Inflammatory macrophage treated with lipopolysaccharide for 1 hour (primary cell): ENCODE data around the gene MELK.
A peak's percentile ranks its signal among the peaks of the same experiment; 100 is the strongest.

Experiments used
- DNase-seq, 2 donors: peaks; one replicate each; pipeline ENCODE4 v3.0.0-alpha.2; 2020 to 2022

MELK gene

GRCh38 chr9:36676778-36677485 is 104.2 kb downstream of the MELK start:
- DNase-seq = peak; percentile 79 to 87

- DNase-seq = no peak
Observed at GRCh38 chr9:36677611-36678010, 104.9 kb downstream of the MELK start.

DNA sequence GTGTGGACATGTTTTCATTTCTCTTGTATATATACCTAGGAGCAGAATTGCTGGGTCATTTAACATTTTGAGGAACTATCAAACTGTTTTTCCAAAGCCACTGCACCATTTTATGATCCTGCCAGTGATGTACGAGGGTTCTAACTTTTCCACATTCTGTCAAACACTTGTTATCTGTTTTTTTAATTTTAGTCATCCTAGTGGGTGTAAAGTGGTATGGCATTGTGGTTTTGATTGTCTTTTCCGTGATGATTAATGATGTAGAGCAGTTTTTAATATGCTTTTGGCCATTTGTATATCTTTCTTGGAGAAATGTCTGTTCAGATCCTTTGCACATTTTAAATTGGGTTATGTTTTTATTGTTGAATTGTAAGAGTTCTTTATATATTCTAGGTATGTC is 107.0 kb downstream of the MELK start:
- no peak for DNase-seq

- no peak for DNase-seq
Observed at GRCh38 chr9:36686471-36686870, 113.8 kb downstream of the MELK start.

DNA sequence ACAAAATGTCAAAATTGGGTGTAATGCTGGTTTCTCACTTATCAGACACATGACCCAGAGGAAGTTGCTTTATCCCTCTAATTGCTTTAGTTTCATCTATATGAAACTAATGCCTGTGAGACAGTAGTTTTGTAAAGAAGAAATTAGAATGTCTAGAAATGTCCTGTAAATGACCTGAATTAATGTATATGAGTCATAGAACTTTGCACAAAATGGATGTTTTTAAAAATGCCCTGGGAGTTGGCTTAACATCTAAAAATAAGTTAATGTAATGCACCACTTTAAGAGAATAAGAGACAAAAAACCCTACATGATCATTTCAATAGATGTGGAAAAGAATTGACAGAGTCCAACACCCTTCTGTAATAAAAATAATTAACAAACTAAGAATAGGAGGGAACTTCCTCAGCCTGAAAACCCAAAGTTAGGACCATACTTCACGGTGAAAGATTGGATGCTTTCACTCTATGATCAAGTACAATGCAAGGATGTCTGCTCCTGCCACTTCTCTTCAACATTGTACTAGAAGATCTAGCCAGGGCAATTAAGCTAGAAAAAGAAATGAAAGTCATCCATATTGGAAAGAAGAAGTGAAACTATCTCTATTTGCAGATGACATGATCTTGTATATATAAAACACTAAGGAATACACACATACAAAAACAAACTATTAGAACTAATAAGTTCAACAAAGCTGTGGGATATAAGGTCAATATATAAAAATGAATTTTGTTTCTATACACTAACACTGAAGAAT is 117.9 kb downstream of the MELK start:
- DNase-seq = peak; percentile 24 to 40

DNA sequence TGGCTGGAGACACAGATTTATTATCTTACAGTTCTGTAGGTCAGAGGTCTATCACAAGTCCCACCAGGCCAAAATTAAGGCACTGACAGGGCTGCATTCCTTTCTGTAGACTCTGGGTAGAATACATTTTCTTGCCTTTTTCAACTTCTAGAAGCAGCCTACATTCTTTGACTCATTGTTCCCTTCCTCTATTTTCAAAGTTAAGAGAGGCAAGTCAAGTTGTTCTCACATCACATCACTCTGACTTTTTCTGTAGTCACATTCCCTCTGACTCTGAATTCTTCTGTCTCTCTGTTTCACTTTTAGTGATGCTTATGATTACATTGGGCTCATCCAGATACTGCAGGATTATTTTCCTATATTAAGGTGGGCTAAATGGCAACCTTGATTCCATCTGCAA is 119.0 kb downstream of the MELK start:
- DNase-seq = peak in 1 of 2 donors; percentile 6

DNA sequence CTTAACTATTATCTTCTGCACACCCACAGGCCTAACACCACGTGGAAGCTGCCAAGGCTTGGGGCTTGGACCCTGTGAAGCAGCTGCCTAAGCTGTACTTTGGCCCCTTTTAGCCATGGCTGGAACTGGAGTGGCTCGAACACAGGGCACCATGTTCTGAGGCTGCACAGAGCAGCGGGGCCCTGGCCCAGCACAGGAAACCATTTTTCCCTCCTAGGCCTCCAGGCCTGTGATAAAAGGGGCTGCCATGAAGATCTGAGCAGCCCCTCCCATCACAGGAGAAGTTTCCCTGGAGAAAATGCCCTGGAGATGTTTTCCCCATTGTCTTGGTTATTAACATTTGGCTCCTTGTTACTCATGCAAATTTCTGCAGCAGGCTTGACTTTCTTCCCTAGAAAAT is 126.3 kb downstream of the MELK start:
- DNase-seq = no peak

DNA sequence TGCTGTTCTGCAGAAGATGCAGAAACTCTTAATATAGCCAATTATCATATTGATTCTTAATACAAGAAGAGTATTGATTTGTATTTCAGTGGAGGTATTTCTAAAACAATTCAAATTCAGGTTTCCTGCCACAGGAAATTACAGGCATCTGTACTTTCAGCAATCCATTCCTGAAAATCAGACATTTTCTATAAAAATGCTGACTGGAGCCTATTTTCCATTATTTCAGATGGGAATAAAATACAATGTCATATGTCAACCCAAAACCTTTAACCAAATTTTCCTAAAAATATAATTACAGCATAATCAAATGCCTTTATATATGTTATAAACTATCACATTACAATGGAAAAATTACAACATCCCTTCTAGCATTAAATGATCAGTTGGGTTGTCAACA is 131.5 kb downstream of the MELK start:
- DNase-seq = no peak

DNA sequence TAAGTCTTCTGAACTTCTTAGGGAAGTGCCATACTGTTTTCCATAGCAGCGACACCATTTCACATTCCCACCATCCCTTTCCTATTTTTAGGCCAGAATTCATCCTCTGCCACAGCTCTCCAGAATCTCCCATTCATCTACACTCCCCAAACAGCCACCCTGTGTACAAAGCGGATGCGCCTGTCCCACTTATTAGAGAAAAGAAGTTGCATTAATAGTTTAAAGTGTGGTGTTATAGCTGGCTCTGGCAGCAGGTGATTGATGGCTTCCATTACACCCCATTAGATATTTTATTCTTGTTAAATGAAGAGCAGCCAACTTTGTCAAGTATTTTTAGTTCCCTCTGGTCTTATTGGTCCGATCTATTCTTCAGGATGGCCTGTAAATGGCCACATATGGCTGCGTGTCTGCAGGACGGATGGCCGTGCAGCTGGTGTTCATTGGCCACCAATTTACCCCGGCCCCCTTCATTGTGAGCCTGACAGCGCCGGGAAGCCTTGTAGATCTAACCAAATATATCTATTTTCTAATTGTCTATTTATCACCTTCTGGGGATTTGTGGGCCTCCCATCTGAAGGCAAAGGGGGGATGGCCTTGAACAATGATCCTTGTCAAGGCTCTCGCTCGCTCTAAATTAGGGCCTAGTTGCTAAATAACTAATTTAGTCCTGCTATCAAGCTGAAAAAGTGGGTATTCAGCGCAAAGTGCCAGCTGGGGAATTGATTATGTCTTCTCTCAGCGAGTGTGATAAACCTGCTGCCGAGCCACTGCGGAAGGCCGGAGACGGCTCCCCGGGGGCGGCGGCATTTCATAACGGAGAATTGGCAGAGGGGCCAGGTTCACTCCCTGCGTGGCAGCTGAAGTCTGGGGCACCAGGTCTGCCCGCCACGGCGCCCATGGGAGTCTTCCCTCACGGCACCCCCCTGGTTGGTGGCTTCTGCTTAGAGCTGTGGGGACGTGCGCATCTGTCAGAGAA is 141.1 kb downstream of the MELK start:
- no peak for DNase-seq

DNA sequence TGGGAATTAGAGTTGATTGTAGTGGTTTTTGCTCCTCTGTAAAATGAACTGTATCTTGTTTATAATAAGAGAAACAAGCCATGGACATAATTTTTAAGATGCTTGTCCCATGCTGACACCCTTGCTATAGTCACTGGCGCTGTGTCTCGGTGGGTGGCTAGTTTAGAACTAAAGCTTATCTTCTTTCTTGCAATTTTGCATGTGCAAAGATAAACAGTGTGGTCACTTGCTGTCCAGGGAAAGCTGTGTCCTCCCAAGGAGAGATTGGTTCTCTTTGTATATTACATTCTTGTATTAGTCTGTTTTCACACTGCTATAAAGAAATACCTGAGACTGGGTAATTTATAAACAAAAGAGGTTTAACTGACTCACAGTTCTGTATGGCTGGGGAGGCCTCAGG is 143.8 kb downstream of the MELK start:
- no peak for DNase-seq

- DNase-seq = no peak
Observed at GRCh38 chr9:36717276-36717675, 144.6 kb downstream of the MELK start.

- DNase-seq = no peak
Observed at GRCh38 chr9:36718612-36719011, 145.9 kb downstream of the MELK start.

DNA sequence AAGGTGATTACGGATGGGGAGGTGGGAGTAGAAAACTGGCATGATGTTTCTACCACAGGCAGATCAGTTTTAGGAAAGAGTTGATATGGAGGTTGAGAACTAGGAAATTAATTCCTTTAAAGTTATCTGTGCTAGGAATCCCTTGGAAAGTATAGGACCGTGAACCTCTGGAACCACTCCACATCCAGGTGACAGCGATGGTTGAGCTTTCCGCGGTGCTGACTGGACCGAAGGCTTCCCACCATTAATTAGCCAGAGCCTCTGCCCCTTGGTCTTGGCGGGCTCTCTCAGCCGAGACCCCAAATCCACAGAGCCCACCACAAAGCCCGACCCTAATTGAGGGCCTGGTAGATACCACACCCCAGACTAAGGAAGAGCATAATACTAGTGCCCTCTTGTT is 147.3 kb downstream of the MELK start:
- no peak for DNase-seq

GRCh38 chr9:36721846-36722588 is 149.3 kb downstream of the MELK start:
- no peak for DNase-seq

DNA sequence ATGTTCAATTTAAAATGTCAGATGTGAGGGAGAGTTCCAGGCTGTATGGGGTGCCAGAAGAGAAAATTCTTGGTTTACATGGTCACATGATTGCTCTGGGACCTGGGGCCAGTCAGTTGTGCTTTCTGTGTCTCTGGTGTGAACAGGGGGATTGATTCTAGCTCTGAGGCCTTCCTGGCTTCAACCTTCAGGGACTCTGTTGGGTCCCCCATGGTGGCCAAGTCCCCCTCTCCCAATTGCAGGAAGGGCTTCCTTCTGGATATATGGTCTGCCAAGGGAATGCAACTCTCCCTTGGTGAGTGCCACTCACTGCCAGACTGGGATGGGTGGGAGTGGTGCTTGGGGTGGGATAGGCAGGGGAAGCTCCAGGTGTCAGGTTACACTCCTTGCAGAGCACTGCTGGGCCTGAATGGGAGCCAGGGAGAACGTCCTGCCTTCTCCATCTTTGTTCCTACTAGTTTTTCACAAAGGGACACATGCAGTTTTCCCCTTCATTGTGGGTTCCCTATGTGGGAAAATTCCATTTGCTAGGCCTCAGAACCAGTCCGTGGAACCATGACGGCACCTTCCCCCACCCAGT is 153.2 kb downstream of the MELK start:
- no peak for DNase-seq
